Measurements from ENCODE around the gene STK38. TPM values are rescaled to one million over a fixed set of nuclear protein-coding genes. Genes with fewer than 3 reads are reported as not detected.

The STK38 gene
- total and polyA plus RNA-seq, 2 of the 13 experiments (the other 11 are each of a cell fraction or from before 2014, with no cell fraction given) = 10.3 to 20.7 TPM

GRCh38 chr6:36493859-36494258 is 53.4 kb downstream of the STK38 start (continued):
- TF ChIP-seq MNT (IDR thresholded peaks at IDR 0.05) = no peak
- TF ChIP-seq, protein P1, sequence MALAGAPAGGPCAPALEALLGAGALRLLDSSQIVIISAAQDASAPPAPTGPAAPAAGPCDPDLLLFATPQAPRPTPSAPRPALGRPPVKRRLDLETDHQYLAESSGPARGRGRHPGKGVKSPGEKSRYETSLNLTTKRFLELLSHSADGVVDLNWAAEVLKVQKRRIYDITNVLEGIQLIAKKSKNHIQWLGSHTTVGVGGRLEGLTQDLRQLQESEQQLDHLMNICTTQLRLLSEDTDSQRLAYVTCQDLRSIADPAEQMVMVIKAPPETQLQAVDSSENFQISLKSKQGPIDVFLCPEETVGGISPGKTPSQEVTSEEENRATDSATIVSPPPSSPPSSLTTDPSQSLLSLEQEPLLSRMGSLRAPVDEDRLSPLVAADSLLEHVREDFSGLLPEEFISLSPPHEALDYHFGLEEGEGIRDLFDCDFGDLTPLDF (CRISPR knock-in tag; IDR thresholded peaks at IDR 0.05) = no peak
- no peak for TF ChIP-seq HNF4G (IDR thresholded peaks at IDR 0.05; ENCODE audit: borderline replicate concordance, low read depth, low read length)
- TF ChIP-seq HNF4G (CRISPR knock-in tag; IDR thresholded peaks at IDR 0.05; ENCODE audit: borderline replicate concordance, low read depth) = no peak
- no peak for TF ChIP-seq ARNT (IDR thresholded peaks at IDR 0.05)
- TF ChIP-seq MBD4 (IDR thresholded peaks at IDR 0.05; ENCODE audit: borderline replicate concordance, low read length) = no peak
- TF ChIP-seq NCOA1 (CRISPR knock-in tag; IDR thresholded peaks at IDR 0.05) = no peak
- TF ChIP-seq HBP1 (CRISPR knock-in tag; IDR thresholded peaks at IDR 0.05; ENCODE audit: low read depth) = no peak
- TF ChIP-seq ZNF274 (CRISPR knock-in tag; IDR thresholded peaks at IDR 0.05) = no peak
- no peak for TF ChIP-seq ZBTB2 (CRISPR knock-in tag; IDR thresholded peaks at IDR 0.05; ENCODE audit: low read depth)
- no peak for TF ChIP-seq NKX3-1 (CRISPR knock-in tag; IDR thresholded peaks at IDR 0.05)
- TF ChIP-seq RBAK (CRISPR knock-in tag; IDR thresholded peaks at IDR 0.05) = no peak
- TF ChIP-seq MXD3 (CRISPR knock-in tag; IDR thresholded peaks at IDR 0.05) = no peak
- no peak for TF ChIP-seq ZNF326 (CRISPR knock-in tag; IDR thresholded peaks at IDR 0.05; ENCODE audit: borderline replicate concordance)
- TF ChIP-seq, protein P2, sequence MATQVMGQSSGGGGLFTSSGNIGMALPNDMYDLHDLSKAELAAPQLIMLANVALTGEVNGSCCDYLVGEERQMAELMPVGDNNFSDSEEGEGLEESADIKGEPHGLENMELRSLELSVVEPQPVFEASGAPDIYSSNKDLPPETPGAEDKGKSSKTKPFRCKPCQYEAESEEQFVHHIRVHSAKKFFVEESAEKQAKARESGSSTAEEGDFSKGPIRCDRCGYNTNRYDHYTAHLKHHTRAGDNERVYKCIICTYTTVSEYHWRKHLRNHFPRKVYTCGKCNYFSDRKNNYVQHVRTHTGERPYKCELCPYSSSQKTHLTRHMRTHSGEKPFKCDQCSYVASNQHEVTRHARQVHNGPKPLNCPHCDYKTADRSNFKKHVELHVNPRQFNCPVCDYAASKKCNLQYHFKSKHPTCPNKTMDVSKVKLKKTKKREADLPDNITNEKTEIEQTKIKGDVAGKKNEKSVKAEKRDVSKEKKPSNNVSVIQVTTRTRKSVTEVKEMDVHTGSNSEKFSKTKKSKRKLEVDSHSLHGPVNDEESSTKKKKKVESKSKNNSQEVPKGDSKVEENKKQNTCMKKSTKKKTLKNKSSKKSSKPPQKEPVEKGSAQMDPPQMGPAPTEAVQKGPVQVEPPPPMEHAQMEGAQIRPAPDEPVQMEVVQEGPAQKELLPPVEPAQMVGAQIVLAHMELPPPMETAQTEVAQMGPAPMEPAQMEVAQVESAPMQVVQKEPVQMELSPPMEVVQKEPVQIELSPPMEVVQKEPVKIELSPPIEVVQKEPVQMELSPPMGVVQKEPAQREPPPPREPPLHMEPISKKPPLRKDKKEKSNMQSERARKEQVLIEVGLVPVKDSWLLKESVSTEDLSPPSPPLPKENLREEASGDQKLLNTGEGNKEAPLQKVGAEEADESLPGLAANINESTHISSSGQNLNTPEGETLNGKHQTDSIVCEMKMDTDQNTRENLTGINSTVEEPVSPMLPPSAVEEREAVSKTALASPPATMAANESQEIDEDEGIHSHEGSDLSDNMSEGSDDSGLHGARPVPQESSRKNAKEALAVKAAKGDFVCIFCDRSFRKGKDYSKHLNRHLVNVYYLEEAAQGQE (IDR thresholded peaks at IDR 0.05; ENCODE audit: borderline replicate concordance in 1 of 2, low read depth in 1 of 2, low read length in 2 of 2) = peak in 1 of 2 experiments; percentile 13; a peak in 1 of 4 replicates
- no peak for TF ChIP-seq ZNF576 (CRISPR knock-in tag; IDR thresholded peaks at IDR 0.05)
- TF ChIP-seq KDM5B (CRISPR knock-in tag; IDR thresholded peaks at IDR 0.05; ENCODE audit: borderline replicate concordance) = no peak
- no peak for TF ChIP-seq TAF1 (CRISPR knock-in tag; IDR thresholded peaks at IDR 0.05)
- TF ChIP-seq ZNF264 (CRISPR knock-in tag; IDR thresholded peaks at IDR 0.05) = no peak
